Mesenchymal stem cell (in vitro differentiated cells and primary cell): Measurements from ENCODE around the gene NAALAD2.
"Not testable (repeated sequence)": the region's sequence is repeated elsewhere in the genome, so short reads cannot be mapped to it uniquely, and the experiment has no call there.

Source experiments
- DNase-seq: peaks from one replicate; pipeline ENCODE4 v3.0.0-alpha.2; 2013
- H2AFZ ChIP-seq: one replicate; pipeline ENCODE4 v1.6.1; 2013; ENCODE audit warnings: low read depth, mild to moderate bottlenecking, control low read depth, inconsistent platforms, low read length, moderate library complexity
- H2AK5ac ChIP-seq: 2 replicates; pipeline ENCODE4 v1.6.1; 2013; ENCODE audit warnings: low read length, moderate library complexity, mild to moderate bottlenecking, inconsistent platforms; ENCODE audit not compliant: severe bottlenecking
- H2BK120ac ChIP-seq: one replicate; pipeline ENCODE4 v1.6.1; 2013; ENCODE audit warnings: low read depth, mild to moderate bottlenecking, inconsistent platforms, low read length, moderate library complexity
- H2BK12ac ChIP-seq, 2 experiments: one replicate each; pipeline ENCODE4 v1.6.1; 2013; ENCODE audit warnings: inconsistent platforms in 2 of 2, low read length in 2 of 2, mild to moderate bottlenecking in 2 of 2, moderate library complexity in 2 of 2, control low read depth in 1 of 2
- H2BK15ac ChIP-seq: one replicate; pipeline ENCODE4 v1.6.1; 2013; ENCODE audit warnings: mild to moderate bottlenecking, low read depth, inconsistent platforms; ENCODE audit not compliant: poor library complexity, severe bottlenecking
- H2BK5ac ChIP-seq: 2 replicates; pipeline ENCODE4 v1.6.1; 2013; ENCODE audit warnings: low read depth, mild to moderate bottlenecking, low read length, control low read depth, inconsistent platforms; ENCODE audit not compliant: poor library complexity, severe bottlenecking
- H3K14ac ChIP-seq, 2 experiments: one replicate each; pipeline ENCODE4 v1.6.1; 2013; ENCODE audit warnings: inconsistent platforms in 2 of 2, low read length in 2 of 2, control low read depth in 1 of 2, mild to moderate bottlenecking in 1 of 2, moderate library complexity in 1 of 2
- H3K18ac ChIP-seq, 2 experiments: one replicate each; pipeline ENCODE4 v1.6.1; 2013; ENCODE audit warnings: inconsistent platforms in 2 of 2, low read length in 2 of 2, control low read depth in 1 of 2, low read depth in 1 of 2, mild to moderate bottlenecking in 1 of 2
- H3K23ac ChIP-seq, 2 experiments: one replicate each; pipeline ENCODE4 v1.6.1; 2013; ENCODE audit warnings: inconsistent platforms in 2 of 2, low read length in 2 of 2, mild to moderate bottlenecking in 2 of 2, moderate library complexity in 2 of 2, control low read depth in 1 of 2
- H3K27ac ChIP-seq: 2 replicates; pipeline ENCODE4 v1.5.1; 2013; ENCODE audit warnings: mild to moderate bottlenecking, moderate library complexity, low read length, control low read depth, inconsistent platforms; ENCODE audit not compliant: poor library complexity, severe bottlenecking
- H3K27me3 ChIP-seq, 2 experiments: 2 replicates each; pipeline versions ENCODE4 v1.6.1 to v1.7.0; 2013; ENCODE audit warnings: low read length in 2 of 2, mild to moderate bottlenecking in 2 of 2, moderate library complexity in 2 of 2, control low read depth in 1 of 2, inconsistent platforms in 1 of 2; ENCODE audit not compliant: control insufficient read depth in 1 of 2, insufficient read depth in 1 of 2
- H3K36me3 ChIP-seq, 2 experiments: 2 replicates each; pipeline versions ENCODE4 v1.6.1 to v1.7.0; 2013; ENCODE audit warnings: low read length in 2 of 2, control low read depth in 1 of 2, inconsistent platforms in 1 of 2, low read depth in 1 of 2, mild to moderate bottlenecking in 1 of 2; ENCODE audit not compliant: insufficient read depth in 2 of 2, control insufficient read depth in 1 of 2
- H3K4ac ChIP-seq, 2 experiments: one replicate each; pipeline ENCODE4 v1.6.1; 2013; ENCODE audit warnings: inconsistent platforms in 2 of 2, low read length in 2 of 2, mild to moderate bottlenecking in 2 of 2, moderate library complexity in 2 of 2, control low read depth in 1 of 2, low read depth in 1 of 2
- H3K4me1 ChIP-seq: 2 replicates; pipeline ENCODE4 v1.6.1; 2013; ENCODE audit warnings: low read depth, low read length, control low read depth; ENCODE audit not compliant: control insufficient read depth, insufficient read depth
- H3K4me2 ChIP-seq: 2 replicates; pipeline ENCODE4 v1.6.1; 2013; ENCODE audit warnings: low read length, mild to moderate bottlenecking, inconsistent platforms; ENCODE audit not compliant: poor library complexity, severe bottlenecking
- H3K4me3 ChIP-seq, 2 experiments: 2 replicates each; pipeline versions ENCODE4 v1.5.1 to v1.7.0; 2013; ENCODE audit warnings: low read length in 2 of 2, mild to moderate bottlenecking in 2 of 2, control low read depth in 1 of 2, low read depth in 1 of 2; ENCODE audit not compliant: insufficient read depth in 1 of 2
- H3K79me1 ChIP-seq: replicated peaks from 2 replicates; pipeline ENCODE4 v1.6.1; 2013; ENCODE audit warnings: mild to moderate bottlenecking, control low read depth, low read length, inconsistent platforms; ENCODE audit not compliant: poor library complexity, severe bottlenecking
- H3K9ac ChIP-seq: 2 replicates; pipeline ENCODE4 v1.7.0; 2013; ENCODE audit warnings: mild to moderate bottlenecking, low read length, moderate library complexity
- H3K9me3 ChIP-seq: 2 replicates; pipeline ENCODE4 v1.7.0; 2013; ENCODE audit warnings: mild to moderate bottlenecking, low read length; ENCODE audit not compliant: control insufficient read depth
- H4K8ac ChIP-seq: one replicate; pipeline ENCODE4 v1.6.1; 2013; ENCODE audit warnings: inconsistent platforms, mild to moderate bottlenecking, low read length, moderate library complexity
- H4K91ac ChIP-seq: one replicate; pipeline ENCODE4 v1.6.1; 2013; ENCODE audit warnings: mild to moderate bottlenecking, low read length, inconsistent platforms
- WGBS: methylation state at CpG from one replicate; pipeline ENCODE4 v1.1.7; 2013; ENCODE audit warnings: mixed read lengths; 5-methylcytosine and 5-hydroxymethylcytosine counted together

NAALAD2 gene

GRCh38 chr11:90148900-90149299 is 14.4 kb downstream of the NAALAD2 start:
- no CpG with 5 or more reads among the region's 1 CpG for WGBS
- no peak overlapping the region for H3K27ac ChIP-seq

GRCh38 chr11:90166982-90167573 is 32.6 kb downstream of the NAALAD2 start:
- H2BK5ac ChIP-seq, H3K14ac ChIP-seq, H4K8ac ChIP-seq, H3K4me1 ChIP-seq, H2AFZ ChIP-seq, H3K4me2 ChIP-seq, H2BK120ac ChIP-seq, H4K91ac ChIP-seq, H3K79me1 ChIP-seq, H3K23ac ChIP-seq, H3K4ac ChIP-seq, H3K18ac ChIP-seq, H3K9ac ChIP-seq, H3K4me3 ChIP-seq, H2AK5ac ChIP-seq, H3K27ac ChIP-seq, H2BK15ac ChIP-seq, H3K9me3 ChIP-seq, H3K27me3 ChIP-seq, H2BK12ac ChIP-seq, DNase-seq: not testable (repeated sequence)
- WGBS: 99% methylated on average over 37 of the region's 49 CpGs
- peaks cover 0 to 11% of the 10 kb centered on the region in 2 experiments for H3K36me3 ChIP-seq

More at GRCh38 chr11:90148900-90149299, 14.4 kb downstream of the NAALAD2 start:
- Histone ChIP-seq H2BK15ac (no peak overlapping the region), H2AK5ac (no peak overlapping the region), H4K8ac (no peak overlapping the region), H2BK120ac (no peak overlapping the region), H4K91ac (no peak overlapping the region), H2BK12ac (no peak overlapping the region), H3K4me2 (no peak overlapping the region), H2BK5ac (no peak overlapping the region), H3K23ac (no peak overlapping the region), H2AFZ (no peak overlapping the region), H3K27me3 (no peaks in the 10 kb centered on the region), H3K9ac (no peak overlapping the region), H3K4me1 (no peaks in the 10 kb centered on the region), H3K4ac (no peak overlapping the region), H3K14ac (no peak overlapping the region), H3K9me3 (no peaks in the 10 kb centered on the region), H3K79me1 (no peaks in the 10 kb centered on the region), H3K18ac (no peak overlapping the region), H3K36me3 (peaks cover 0 to 2% of the 10 kb centered on the region in 2 experiments), H3K4me3 (no peak overlapping the region)
- DNase-seq: no peak

- not testable (repeated sequence) for H3K4me1 ChIP-seq, H2AK5ac ChIP-seq, H4K91ac ChIP-seq, H3K27me3 ChIP-seq, H3K14ac ChIP-seq, H3K18ac ChIP-seq, H3K4ac ChIP-seq, H2BK120ac ChIP-seq, H3K9me3 ChIP-seq, H2BK5ac ChIP-seq, H2AFZ ChIP-seq, H3K23ac ChIP-seq, H3K9ac ChIP-seq, H2BK15ac ChIP-seq, H3K79me1 ChIP-seq, H3K4me3 ChIP-seq, H3K27ac ChIP-seq, H2BK12ac ChIP-seq, H3K4me2 ChIP-seq, H4K8ac ChIP-seq, DNase-seq
- H3K36me3 ChIP-seq: peaks cover 0 to 11% of the 10 kb centered on the region in 2 experiments
- 92% methylated on average over 8 of the region's 8 CpGs for WGBS
Observed at GRCh38 chr11:90167704-90168103, 33.2 kb downstream of the NAALAD2 start.

GRCh38 chr11:90168571-90168970 is 34.1 kb downstream of the NAALAD2 start:
- Histone ChIP-seq H3K14ac (no peak overlapping the region), H2AK5ac (no peak overlapping the region), H3K27me3 (no peaks in the 10 kb centered on the region), H2BK15ac (no peak overlapping the region), H2AFZ (no peak overlapping the region), H3K4ac (no peak overlapping the region), H4K91ac (no peak overlapping the region), H3K4me3 (no peak overlapping the region), H3K9me3 (no peaks in the 10 kb centered on the region), H3K27ac (no peak overlapping the region), H4K8ac (no peak overlapping the region), H3K9ac (no peak overlapping the region), H3K79me1 (no peaks in the 10 kb centered on the region), H2BK120ac (no peak overlapping the region), H3K18ac (no peak overlapping the region), H2BK5ac (no peak overlapping the region), H3K36me3 (peaks cover 0 to 11% of the 10 kb centered on the region in 2 experiments), H3K4me2 (no peak overlapping the region), H2BK12ac (no peak overlapping the region), H3K4me1 (no peaks in the 10 kb centered on the region), H3K23ac (no peak overlapping the region)
- no peak for DNase-seq
- WGBS: no CpG with 5 or more reads among the region's 3 CpGs
